Activated CD4-positive, alpha-beta T cell treated with anti-CD3 and anti-CD28 coated beads, Interleukin-10, Interleukin-2, amounts not matched to agents 100 ng/mL and 50 ng/mL, durations not matched to agents 16 hours and 8 hours (primary cell): ENCODE measurements around the gene MRPS2.
"Not testable (repeated sequence)": the region's sequence is repeated elsewhere in the genome, so short reads cannot be mapped to it uniquely, and the experiment has no call there.

ENCODE experiments used
- DNase-seq: peaks from one replicate; pipeline ENCODE4 v3.0.0-alpha.2; 2020

The MRPS2 gene

DNA sequence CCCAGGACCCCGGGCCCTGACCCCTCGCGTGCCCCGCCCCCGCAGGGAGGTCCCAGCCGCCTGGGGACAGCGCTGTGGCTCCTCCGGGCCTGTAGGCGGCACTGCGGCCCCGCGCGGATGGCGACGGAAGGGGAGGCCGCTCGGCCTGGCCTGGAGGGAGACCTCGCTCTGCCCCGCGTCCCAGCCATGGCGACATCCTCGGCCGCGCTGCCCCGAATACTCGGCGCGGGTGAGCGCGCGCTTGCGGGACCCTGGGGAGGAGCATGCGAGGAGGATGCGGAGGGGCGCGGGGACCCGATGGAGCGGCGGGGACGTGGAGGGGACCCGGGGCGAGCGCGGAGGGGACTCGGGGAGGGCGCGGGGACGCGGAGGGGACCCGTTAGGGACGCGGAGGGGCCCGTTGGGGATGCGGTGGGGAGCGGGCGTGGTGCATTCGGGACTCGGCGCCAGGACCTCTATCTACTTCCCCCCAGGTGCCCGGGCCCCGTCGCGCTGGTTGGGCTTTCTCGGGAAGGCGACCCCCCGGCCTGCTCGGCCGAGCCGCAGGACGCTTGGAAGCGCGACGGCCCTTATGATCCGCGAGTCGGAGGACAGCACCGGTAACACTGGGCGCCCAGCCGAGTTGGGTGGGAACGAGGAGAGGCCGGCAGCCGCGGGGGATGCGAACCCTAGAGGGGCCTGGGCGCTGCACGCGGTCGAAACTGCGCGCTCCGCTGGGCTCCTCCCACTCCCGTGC lies at the start of gene MRPS2:
Gene MRPS2, plus strand, starts transcription at position 158 of the 736 bp plus-strand sequence. Its CDS starts 29 bp downstream, at position 187.
- DNase-seq, result peak; percentile 93

DNA sequence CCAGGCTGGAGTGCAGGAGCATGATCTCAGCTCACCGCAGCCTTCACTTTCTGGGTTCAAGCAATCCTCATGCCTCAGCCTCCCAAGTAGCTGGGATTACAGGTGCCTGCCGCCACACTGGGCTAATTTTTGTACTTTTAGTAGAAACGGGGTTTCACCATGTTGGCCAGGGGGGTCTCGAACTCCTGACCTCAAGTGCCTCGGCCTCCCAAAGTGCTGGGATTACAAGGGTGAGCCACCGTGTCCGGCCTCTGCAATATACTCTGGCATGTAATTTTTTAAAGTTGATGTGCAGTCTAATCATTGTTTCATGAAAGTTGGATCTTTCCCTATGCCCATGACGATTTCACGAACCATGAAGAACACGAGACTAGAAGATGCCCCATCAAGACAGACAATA lies 49.5 kb upstream of the MRPS2 start:
- DNase-seq, result no peak

DNA sequence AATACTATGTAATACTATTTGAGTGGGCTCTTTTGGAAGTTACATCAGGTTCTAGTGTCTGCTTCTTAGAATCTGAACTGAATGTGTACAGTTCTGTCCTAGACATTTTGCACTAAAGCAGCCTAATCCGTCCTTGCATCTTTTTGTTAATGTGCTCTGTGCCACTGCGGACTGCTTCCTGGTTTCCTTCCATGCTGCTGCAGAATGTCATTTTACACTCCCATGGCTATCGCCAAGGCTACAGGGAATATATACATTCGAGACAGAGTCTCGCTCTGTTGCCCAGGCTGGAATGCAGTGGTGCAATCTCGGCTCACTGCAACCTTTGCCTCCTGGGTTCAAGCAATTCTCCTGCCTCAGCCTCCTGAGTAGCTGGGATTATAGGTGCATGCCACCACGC lies 48.6 kb upstream of the MRPS2 start:
- DNase-seq, result not testable (repeated sequence)

DNA sequence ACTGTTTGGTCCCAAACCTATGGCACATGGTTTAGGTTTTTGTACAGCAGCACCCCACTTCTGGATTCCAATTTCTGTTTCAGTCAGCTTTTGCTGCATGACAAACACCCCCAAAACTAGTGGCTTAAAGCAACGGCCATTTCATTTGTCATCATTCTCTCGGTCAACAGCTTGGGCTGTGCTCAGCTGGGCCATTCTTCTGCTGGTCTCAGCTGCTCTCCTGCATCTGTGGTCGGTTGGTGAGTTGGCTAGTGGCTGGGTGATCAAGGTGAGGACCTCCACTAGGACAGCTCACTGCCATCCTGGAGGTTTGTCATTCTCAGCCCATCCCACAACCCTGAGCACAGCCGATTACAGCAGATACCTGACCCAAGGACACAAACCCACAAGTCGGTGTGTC lies 45.7 kb upstream of the MRPS2 start:
- no peak for DNase-seq

DNA sequence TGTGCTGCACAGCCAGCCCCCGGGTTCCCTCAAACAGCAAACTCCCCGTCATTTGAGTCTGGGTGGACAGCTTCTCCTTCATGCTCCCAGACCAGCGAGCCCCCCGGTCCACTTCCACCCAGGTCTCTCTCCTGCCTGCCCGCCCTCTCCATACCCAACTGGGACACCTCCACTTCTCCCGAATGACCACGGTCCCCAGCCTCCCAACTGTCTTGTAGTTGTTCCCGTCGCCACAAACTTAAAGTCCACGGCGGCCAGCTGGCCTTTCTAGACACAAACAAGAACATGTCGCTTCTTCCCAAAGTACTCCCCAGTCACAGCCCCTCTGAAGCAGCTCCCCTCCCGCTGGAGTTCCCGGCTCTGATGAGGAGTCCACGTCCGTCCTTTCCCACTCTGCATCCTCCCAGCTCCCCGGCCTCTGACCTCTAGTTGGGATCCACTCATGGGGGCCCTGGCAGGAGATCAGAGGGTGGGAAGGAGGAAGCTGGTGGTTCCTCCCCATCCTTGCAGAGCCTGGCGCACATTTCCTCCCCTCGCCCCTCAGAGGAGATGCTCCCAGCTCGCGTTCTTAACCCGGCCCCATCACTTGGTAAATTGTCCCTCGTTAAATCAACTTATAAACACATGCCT lies 45.0 kb upstream of the MRPS2 start:
- no peak for DNase-seq

DNA sequence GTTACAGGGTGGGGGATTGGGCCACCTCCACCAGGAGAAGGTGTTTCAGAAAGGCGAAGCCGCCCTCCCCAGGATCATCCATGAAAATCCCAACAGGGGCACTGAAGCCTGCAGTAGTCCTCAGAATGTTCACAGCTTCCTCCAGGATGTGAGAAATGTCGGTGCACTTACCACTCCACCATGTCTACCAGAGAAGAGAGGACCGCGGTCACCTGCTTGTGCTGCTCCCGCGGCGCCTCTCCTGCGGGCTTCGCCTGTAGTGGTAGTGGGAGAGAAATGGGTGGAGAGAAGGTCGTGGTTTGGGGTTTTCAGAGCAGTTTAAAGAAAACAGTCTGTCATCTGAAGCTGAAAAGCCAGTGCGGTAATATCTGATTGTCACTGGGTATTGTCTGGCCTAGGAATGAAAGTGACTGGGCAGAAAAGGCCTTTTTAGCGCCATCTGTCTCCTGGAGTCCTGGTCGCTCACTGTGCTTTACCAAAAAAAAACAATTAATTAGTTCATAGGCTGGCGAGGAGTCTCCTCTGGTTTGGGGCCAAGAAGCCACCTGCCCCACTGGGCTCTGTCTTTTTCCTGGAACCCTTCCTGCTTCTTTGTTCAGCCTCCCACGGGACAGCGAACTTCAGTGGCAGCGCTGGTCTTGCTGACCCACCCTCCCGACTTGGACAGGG lies 43.9 kb upstream of the MRPS2 start:
- no peak for DNase-seq

DNA sequence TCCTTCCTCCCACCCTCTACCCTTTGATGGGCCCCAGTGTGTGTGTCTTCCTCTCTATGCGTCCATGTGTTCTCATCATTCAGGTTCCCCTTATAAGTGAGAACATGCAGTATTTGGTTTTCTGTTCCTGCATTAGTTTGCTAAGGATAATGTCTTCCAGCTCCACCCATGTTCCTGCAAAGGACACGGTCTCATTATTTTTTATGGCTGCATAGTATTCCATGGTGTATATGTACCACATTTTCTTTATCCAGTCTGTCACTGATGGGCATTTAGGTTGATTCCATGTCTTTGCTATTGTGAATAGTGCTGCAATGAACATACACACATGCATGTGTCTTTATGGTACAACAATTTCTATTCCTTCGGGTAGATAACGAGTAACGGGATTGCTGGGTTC lies 42.0 kb upstream of the MRPS2 start:
- not testable (repeated sequence) for DNase-seq

DNA sequence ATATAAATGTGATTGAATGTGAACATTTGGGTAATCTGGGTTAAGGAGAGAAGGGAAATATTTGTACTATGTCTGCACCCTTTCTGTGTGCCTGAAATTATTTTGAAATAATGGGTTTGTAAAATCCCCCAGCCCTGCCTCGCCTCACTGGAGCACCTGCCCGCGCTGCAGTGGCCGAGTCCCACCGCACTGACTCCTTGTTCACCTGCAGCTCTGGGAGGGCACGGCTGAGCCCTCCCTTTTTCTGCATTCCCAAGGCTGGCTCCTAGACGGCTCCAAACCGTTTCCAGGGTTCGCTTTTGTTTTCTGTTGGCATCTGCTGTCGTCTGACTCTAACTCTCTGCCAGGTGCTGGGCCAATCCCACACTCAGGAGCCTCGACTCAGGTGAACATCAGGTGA lies 38.5 kb upstream of the MRPS2 start:
- no peak for DNase-seq

DNA sequence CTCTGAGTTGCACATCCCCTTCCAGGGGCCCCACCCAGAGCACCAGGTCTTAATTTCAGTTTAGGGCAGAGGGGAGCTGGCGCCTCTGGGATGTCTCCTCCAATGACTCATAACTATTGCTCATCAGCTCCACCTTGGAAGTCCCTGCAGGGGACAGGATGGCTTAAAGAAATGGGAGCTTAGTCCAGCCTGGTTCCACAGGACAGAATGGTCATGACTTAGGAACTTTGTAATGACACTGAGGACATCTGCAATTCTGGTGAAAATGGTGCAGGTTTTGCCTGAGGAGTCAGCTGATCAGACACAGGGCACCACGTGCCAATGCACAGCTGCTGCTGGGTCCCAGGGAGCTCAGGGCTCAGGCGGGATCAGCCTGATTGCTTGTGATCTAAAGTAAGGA lies 37.3 kb upstream of the MRPS2 start:
- DNase-seq, result no peak

DNA sequence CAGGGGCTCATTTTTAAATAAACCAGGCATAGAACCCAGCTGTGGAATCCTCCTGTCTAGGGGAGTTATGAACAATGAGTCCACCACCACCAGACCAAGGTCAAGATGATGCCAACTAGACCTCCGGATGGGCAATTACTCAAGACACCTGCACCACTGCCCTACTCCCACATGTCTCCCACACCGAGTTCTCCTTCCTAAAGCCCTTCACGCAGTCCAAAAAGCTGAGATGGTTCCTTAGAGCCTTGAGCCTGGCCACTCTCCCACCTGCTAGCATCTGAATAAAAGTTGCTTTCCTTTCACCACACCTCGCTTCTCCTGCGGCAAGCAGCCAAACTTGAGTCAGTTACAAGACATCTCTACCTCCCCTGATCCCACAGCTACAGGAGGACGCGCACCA lies 36.3 kb upstream of the MRPS2 start:
- DNase-seq, result no peak

DNA sequence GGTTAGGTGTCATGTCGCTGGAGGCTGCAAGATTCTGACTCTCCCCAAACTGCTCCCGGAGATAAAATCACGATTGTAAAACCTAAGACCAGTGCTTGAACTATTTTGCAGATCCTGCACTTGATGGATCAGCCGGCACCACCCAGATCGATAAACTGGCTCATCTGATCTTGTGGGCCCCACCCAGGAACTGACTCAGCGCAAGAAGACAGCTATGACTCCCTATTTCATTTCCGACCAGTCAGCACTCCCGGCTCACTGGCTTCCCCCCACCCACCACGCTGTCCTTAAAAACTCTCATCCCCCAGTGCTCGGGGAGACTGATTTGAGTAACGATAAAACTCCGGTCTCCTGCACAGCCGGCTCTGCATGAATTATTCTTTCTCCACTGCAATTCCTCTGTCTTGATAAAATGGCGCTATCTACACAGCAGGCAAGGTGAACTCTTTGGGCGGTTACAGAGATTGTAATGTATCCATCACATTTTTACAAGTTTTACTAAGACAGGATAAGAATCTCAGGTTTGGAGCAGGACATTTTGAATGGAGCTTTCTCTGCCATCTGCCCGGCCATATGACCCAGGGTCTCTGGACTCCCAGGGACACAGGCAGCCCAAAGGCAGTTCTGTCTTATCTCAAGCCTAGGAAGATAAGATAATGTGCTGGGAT lies 31.5 kb upstream of the MRPS2 start:
- peak; percentile 90 for DNase-seq

DNA sequence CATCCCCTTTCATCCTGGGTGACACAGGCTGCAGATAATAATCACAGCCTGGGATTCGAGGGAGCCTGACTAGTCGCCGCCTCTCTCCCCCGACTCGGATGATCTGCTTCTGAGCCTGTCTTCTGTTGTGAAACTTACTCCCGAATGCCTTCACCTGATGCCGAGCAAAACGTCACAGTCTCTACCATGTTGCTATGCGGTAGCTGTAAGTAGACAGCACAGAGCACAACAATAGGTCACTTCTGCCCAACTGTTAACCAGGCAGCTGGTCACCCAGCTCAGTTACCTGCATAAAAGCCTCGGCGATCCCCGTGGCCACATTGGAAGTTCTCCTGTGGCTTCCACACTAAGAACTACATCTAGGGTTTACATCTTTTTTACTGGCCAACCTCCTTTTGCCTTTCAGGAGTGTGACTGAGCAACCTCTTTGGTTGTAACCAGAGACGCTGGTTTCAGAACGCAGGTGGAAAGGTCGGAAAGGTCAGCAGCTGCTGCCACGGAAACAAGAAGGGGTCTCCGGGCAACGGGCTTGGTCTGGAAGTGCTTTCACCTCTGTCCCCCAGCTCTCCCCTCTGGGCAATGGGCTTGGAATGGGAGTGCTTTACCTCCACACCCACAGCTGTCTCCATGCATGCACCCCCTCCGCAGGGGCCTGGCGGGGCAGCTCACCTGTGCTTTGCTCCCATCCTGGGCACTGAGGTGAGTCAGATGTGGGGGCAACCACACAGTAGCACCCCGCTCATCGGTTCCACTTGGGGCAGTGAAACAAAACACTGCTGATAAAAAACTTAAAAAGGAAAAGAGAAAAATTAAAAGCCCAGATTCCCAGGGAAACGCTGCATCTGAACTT lies 28.5 kb upstream of the MRPS2 start:
- DNase-seq, result no peak

DNA sequence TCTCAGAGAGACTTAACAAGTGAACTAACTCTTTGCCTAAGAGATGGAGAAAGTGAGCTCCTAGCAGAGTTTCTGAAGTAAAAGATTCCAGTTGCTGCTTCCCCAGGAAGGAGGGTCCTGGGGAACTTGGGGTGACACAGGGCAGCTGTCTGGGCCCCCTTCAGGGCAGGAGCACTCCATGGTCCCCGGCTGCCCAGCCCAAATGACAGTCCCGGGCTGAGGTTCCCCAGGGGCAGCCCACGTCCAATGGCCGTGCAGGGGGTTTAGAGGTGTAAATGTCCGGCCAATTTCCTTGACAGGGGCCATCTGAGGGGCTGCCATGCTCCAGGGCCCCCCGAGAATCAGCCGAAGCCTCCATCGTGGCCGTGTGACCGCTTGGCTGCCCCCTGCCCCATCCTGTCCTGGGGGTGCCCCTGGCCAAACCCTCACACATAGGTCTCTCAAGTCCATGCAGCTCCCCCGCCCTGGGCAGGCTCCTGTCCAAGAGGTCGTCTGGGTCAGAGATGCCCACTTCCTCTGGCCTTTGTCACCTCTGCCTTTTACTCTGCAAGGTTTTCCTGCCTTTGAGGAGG lies 26.4 kb upstream of the MRPS2 start:
- DNase-seq, result no peak

DNA sequence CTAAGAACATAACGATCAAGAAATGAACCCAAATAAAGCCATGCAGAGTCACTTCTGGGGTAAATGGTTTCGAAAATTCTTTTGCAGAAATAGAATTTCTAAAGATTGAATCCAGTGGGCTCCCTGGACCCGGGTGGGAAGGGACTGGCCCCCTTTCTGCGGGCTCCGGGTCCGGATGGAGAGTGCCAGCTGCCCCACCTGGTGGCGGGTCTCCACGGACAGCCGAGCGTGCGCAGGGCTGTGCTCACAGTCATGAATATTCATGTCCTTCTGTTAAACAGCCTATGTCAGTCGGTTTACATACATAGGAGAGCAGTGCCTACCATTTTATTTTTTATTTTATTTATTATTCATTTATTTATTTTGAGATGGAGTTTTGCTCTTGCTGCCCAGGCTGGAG lies 25.6 kb upstream of the MRPS2 start:
- peak; percentile 26 for DNase-seq

DNA sequence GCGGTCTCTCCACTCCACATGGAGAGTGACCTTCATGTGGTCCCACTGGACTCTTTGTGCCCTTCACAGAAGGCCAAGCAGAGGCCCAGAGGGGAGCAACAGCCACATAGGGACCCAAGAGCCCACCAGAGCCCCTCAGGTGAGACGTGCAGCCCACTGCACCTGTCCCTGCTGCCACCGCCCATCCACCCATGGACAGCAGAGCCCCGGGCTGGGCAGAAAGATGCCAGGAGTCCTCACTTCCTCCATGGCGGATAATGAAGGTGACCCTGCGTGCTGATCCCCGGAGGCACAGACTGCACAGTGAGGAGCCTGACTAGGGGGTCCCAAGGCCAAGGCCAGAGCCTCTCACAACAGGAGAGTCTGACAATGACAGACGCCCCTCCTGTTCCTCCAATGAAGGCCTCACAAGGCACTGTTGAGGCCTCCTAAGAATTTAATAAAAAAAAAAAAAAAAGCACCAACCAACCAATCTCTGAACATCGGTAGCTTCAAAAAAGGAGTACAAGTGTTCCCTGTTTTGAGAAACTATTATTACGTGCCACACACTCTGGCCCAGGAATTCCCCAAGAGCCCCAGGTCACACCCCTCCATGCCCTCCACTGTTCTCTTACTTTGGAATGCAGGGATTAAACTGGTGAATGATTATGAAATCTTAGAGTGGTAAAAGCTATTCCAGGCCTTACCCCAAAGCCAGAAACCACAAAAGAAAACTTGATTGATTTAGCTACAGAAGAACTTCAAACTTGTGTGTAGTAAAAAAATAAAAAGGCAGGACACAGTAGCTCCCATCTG lies 23.7 kb upstream of the MRPS2 start:
- DNase-seq, result no peak

DNA sequence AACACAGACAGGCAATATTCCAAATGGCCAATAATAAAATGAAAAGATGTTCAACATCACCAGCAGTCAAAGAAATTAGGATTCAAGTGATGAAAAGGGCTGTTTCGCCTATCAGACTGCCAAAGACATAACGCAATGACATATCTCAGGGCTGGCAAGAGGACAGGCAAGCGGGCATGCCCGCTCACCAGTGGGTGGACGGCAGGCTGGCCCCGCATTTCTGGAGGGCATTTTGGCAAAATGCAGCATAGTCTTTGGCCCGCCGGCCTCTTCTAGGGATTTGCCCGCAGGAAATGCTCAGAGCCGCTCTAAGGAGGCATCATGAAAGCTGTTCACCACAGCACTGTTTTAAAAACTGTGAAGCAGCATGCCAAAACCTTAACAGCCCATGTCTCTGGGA lies 22.3 kb upstream of the MRPS2 start:
- DNase-seq, result no peak

DNA sequence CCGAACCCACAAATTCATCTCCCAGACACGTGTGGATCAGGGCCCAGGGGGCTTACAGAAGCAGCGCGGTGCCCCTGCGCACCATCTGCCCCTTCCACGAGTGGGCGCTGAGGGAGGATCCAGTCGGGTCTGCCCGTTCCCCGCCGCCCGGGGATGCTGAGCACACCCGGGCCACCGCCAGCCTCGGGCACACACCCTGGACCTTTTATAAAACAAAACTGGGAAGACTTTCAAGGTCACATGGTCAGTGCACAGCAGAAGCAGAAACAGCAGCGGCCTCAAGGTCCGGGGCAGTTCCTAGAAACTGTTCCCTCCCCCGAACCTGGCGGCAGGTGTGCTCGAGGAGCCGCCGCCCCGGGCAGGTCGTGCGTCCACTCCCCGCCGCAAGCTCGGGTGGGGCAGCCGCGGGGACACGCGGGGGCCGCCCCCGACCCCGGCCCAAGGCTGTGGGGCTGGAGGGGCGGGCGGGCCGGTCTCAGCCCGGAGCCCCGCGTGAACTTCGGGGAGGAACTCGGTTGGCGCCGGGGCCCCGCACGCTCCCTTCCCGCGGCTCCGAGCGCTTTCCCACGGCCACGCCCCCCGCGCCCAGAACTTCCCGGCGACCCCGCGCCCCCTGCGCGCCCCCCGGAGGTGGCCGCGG lies 21.5 kb upstream of the MRPS2 start:
- no peak for DNase-seq

DNA sequence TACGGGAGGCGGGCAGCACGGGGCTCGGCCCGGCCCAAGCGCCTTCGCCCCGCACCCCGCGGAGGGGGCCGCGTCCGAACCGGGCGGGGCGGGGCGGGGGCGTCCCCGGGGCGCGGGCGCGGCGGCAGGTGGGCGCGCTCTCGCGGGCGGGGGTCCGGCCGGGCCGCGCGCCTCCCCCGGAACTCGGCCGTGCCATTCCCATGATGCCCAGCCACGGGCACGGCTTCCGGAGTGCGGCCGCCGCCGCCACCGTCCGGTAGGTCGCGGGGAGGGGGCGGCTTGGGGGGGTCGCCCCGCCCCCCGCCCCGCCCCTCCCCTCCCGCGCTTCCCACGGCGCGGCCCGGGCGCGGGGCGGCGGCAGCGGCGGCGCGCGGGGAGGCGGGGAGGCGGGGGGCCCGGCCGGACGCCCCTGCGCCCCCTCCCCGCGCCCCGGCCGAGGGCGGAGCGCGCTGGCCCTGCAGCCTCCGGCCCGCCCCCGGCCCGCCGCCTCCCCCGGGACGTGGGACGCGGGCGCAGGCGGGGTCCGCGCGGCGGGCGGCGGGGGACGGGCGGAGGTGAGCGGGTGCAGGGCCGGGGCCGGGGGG lies 20.9 kb upstream of the MRPS2 start, which contains the start of gene PPP1R26:
Gene PPP1R26, plus strand, starts transcription at position 314 of the 584 bp plus-strand sequence. CDS start 4,729 bp downstream, outside the sequence.
- DNase-seq, result no peak

DNA sequence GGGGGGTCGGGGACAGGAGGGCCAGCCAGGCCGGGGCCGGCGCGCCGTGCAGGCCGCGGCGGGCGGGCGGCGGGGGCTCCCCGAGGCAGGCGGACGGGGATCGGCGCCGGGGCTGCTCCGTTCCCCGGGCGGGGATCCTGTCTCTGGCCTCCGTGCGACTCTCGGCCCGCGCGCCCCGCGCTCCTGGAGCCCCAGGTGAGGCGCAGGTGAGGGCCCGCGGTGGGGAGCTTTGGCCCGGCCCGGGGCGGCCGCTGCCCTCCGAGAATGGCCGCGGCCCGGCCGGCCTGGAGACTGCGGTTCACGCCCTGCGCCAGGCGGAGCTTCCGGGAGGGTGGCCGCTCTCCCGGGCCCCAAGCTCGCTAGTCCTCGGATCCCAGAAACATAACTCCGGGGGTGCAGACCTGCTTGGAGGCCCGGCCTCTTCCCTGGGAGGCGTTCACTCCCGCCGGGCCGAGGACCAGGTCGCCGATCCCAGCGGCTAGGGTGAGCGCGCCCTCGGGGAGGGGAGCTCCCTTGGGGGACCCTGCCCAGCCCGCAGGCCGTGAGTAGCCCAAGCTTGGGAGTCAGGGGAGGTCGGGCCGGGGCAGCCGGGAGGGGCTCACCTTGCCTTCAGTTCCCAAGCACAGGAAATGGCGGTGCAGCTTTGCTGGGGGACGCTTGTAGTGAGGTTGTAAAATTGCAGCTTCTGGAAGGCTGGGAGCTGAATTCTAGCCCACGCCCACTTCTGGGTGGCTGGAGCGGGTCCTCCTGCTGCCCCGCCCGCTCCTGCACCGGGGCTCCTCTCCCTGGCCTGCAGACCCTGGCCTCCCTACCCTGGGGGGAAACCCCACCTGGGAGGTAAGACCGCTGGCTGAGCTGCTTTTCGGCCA lies 20.2 kb upstream of the MRPS2 start:
- no peak for DNase-seq
